Fibroblast of the aortic adventitia (primary cell): Measurements from ENCODE around the gene METTL13. TPM values are rescaled to one million over a fixed set of nuclear protein-coding genes. Genes with fewer than 3 reads are reported as not detected.
A peak's percentile ranks its signal among the peaks of the same experiment; 100 is the strongest.

ENCODE experiments used
- DNase-seq: peaks from one replicate; pipeline ENCODE4 v3.0.0-alpha.2; 2010; ENCODE audit warnings: low read depth
- H3K4me3 ChIP-seq: 2 replicates; pipeline ENCODE4 v1.5.1; 2011; ENCODE audit warnings: low read depth, mild to moderate bottlenecking, control low read depth, low read length, moderate library complexity
- total RNA-seq: library from RNA; depleted of rRNA; stranded (reverse); fragments of >200 nt; gene quantifications from 2 replicates; pipeline ENCODE4 v1.2.3, GENCODE V29; 2012; ENCODE audit warnings: low replicate concordance
- TF ChIP-seq, protein P1 (sequence below): IDR thresholded peaks from 2 replicates; pipeline ENCODE4 v1.5.1; 2011; ENCODE audit warnings: mild to moderate bottlenecking, low read length, control low read depth, inconsistent platforms; ENCODE audit not compliant: insufficient read depth

METTL13 gene
- total RNA-seq, 1 donor: 15.8 TPM

- no peak for DNase-seq
- no peak overlapping the region for H3K4me3 ChIP-seq
- TF ChIP-seq, protein P1, sequence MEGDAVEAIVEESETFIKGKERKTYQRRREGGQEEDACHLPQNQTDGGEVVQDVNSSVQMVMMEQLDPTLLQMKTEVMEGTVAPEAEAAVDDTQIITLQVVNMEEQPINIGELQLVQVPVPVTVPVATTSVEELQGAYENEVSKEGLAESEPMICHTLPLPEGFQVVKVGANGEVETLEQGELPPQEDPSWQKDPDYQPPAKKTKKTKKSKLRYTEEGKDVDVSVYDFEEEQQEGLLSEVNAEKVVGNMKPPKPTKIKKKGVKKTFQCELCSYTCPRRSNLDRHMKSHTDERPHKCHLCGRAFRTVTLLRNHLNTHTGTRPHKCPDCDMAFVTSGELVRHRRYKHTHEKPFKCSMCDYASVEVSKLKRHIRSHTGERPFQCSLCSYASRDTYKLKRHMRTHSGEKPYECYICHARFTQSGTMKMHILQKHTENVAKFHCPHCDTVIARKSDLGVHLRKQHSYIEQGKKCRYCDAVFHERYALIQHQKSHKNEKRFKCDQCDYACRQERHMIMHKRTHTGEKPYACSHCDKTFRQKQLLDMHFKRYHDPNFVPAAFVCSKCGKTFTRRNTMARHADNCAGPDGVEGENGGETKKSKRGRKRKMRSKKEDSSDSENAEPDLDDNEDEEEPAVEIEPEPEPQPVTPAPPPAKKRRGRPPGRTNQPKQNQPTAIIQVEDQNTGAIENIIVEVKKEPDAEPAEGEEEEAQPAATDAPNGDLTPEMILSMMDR: no peak
Observed at GRCh38 chr1:171805395-171806115, 24.1 kb downstream of the METTL13 start.

GRCh38 chr1:171807556-171807955 lies 26.1 kb downstream of the METTL13 start:
- no peak for DNase-seq
- H3K4me3 ChIP-seq: no peak overlapping the region
- TF ChIP-seq, protein P1: no peak

GRCh38 chr1:171809834-171810233 lies 28.4 kb downstream of the METTL13 start:
- TF ChIP-seq, protein P1: no peak
- no peak overlapping the region for H3K4me3 ChIP-seq
- no peak for DNase-seq

DNA sequence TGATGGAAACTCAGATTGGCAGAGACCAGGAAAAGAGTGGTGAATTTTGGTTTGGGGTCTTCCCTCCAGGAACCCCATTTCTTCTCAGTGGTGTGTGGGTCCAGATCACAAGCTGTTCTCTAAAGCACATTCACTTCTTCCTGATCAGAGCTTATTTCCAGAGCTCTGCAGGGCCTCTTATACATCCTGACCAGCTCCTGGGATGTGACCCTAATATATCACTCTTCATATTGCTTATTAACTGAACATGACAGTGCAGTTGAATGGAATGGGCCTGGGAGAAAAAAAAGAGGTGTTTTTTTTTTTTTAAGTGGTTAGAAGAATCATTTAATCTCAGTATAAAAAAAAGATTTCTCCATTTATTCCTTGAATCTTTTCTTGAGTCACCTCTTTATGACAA lies 30.2 kb downstream of the METTL13 start:
- DNase-seq: no peak
- TF ChIP-seq, protein P1: no peak
- H3K4me3 ChIP-seq: no peak overlapping the region

- DNase-seq: peak; percentile 70
Observed at GRCh38 chr1:171814692-171815091, 33.2 kb downstream of the METTL13 start.

DNA sequence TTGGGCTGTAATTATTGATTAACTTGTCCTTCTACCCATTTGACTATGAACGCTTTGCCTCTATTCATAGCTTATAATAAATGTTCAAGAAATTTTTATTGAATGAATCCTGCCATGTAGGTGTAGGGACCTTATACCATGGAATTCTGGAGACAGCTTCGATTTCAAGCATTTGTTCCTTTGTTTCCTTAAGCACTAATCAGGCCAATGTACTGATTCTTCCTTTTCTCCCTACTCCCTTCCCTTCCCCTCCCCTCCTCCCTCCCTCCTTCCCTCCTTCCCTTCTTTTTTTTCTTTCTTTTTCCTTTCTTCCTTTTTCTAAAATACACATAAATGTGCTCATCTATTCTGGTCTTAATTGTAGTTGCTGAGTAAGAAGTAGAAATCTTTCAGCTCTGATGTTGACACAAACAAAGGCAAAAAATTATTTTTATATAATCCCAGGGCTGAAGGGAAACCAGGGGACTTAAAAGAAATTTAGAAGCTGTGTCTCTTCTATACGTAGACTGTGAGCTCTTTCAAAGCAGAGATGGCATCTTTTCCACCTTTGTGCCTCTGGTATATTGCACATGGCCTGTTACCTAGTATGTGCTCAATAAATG lies 34.9 kb downstream of the METTL13 start:
- TF ChIP-seq, protein P1: no peak
- no peak for DNase-seq
- H3K4me3 ChIP-seq: no peak overlapping the region

More at GRCh38 chr1:171814692-171815091, 33.2 kb downstream of the METTL13 start:
- TF ChIP-seq, protein P1: no peak
- no peak overlapping the region for H3K4me3 ChIP-seq
